ENCODE data around the gene STX10. TPM values are rescaled to one million over a fixed set of nuclear protein-coding genes. Genes with fewer than 3 reads are reported as not detected.
"Not testable (repeated sequence)": the region's sequence is repeated elsewhere in the genome, so short reads cannot be mapped to it uniquely, and the experiment has no call there.

STX10 gene
- total RNA-seq, 1 experiment from 2014 or later, result 19.3 TPM

DNA sequence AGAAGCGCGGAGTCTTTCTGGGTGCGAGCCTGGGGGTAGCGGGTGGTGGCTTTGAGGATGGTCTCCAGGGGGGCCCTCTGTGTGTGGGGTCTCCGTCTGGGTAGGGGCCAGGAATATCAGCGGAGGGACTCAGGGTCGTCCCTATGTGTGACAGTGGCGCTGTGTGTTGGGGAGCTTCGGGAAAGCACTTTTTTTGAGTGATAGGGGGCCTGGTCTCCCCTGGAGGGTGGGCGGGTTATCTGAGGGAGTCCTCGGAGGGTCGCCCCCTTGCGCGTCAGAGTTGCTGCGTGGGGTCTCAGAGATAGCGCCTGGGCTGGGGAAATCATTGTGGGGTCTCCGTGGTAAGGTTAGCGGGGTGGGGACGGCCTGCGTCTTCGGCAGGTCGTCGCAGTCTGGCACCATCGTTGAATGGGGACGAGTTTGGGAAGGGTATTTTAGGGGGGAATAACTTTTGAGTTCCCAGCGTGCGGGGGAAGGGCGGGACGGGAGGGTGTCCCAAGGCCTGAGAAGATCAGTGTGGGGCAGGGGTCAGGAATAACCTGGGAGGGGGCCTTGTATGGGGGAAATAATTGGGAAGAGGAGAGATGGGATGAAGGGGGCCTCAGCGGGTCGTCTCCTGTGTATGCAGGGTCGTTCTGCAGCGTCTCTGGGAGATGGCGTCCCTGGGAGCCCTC, 893 bp upstream of the STX10 start:
- ChIA-PET POLR2A (interaction anchor here (1.3 kb wide), 1 partner anchor 17 kb away, joined by 5 read pairs; no protein-coding TSS in a partner anchor), CTCF (interaction anchor here (0.6 to 1.8 kb wide), 4 partner anchors 9 to 111 kb away, joined by 3 to 9 read pairs (median 5); no protein-coding TSS in a partner anchor)
- H3K9me3 Mint-ChIP-seq (ENCODE audit: unreplicated experiment), result no peaks in the 10 kb centered on the region
- TF ChIP-seq, protein P1, sequence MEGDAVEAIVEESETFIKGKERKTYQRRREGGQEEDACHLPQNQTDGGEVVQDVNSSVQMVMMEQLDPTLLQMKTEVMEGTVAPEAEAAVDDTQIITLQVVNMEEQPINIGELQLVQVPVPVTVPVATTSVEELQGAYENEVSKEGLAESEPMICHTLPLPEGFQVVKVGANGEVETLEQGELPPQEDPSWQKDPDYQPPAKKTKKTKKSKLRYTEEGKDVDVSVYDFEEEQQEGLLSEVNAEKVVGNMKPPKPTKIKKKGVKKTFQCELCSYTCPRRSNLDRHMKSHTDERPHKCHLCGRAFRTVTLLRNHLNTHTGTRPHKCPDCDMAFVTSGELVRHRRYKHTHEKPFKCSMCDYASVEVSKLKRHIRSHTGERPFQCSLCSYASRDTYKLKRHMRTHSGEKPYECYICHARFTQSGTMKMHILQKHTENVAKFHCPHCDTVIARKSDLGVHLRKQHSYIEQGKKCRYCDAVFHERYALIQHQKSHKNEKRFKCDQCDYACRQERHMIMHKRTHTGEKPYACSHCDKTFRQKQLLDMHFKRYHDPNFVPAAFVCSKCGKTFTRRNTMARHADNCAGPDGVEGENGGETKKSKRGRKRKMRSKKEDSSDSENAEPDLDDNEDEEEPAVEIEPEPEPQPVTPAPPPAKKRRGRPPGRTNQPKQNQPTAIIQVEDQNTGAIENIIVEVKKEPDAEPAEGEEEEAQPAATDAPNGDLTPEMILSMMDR (IDR thresholded peaks at IDR 0.05; ENCODE audit: insufficient read depth in 1 of 2, low read depth in 1 of 2, low read length in 1 of 2, severe bottlenecking in 1 of 2, unreplicated experiment in 1 of 2), result no peak
- DNase-seq, result peak in 1 of 2 experiments; percentile 43
- peaks cover 23% of the 10 kb centered on the region for H3K4me1 Mint-ChIP-seq (ENCODE audit: low read depth, unreplicated experiment)
- Histone ChIP-seq H3K9me3 (no peaks in the 10 kb centered on the region), H3K36me3 (ENCODE audit: control insufficient read depth, insufficient read depth, low read length) (peaks cover 2% of the 10 kb centered on the region; the same call in 1 of the 2 replicates), H3K4me3 (ENCODE audit: low read depth, low read length) (peak overlapping the region; percentile 62), H3K27me3 (replicated peaks; ENCODE audit: control insufficient read depth, insufficient read depth, low read length) (no peaks in the 10 kb centered on the region), H3K4me1 (peaks cover 12% of the 10 kb centered on the region)
- peak overlapping the region; percentile 98 for H3K27ac Mint-ChIP-seq (ENCODE audit: unreplicated experiment)
- H3K36me3 Mint-ChIP-seq (ENCODE audit: insufficient read depth, unreplicated experiment), result peaks cover 61% of the 10 kb centered on the region
- TSS peak; percentile 42 for BruUV-seq (replicated peaks)
- intact Hi-C loops (cut with micrococcal nuclease; ENCODE audit: unreplicated experiment), result loop anchor here (1.0 to 5.0 kb wide), 4 partner anchors 14 to 359 kb away; partner anchors contain the start of genes JUNB and TRMT1
- H3K4me3 Mint-ChIP-seq (ENCODE audit: unreplicated experiment), result peak overlapping the region; percentile 83
- peaks cover 4% of the 10 kb centered on the region for H3K27me3 Mint-ChIP-seq (ENCODE audit: insufficient read depth, unreplicated experiment)

DNA sequence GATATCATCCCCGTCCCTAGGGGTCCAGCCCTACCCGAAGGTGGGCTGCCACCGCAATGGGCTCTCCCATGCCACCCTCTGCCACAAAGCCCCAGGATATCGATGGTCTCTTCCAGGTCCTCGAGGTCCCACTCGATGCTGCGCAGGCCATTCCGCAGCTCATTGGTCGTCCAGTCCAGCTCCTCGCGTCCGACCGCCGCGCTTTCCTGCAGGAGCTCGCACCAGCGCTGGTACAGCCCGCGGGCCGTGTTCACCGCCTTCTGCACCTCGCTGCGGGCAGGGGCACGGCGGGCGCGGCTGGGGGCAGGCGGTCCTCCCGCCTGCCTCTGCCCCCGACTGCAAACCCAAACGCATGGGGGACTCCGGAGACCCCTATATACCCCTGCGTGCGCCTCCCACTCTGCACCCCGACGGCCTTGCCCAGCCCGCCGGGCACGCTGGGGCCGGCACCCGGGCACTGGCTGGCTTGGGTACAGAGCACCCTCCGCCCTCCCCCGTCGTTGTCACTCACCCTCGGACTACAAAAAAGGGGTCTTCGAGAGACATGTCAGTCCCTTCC, 468 bp downstream of the STX10 start:
- Histone ChIP-seq H3K36me3 (ENCODE audit: control insufficient read depth, insufficient read depth, low read length) (peaks cover 2% of the 10 kb centered on the region; the same call in 1 of the 2 replicates), H3K4me3 (ENCODE audit: low read depth, low read length) (peak overlapping the region; percentile 62), H3K9me3 (no peaks in the 10 kb centered on the region), H3K27me3 (replicated peaks; ENCODE audit: control insufficient read depth, insufficient read depth, low read length) (no peaks in the 10 kb centered on the region), H3K4me1 (no peaks in the 10 kb centered on the region)
- TF ChIP-seq, protein P1 (IDR thresholded peaks at IDR 0.05; ENCODE audit: insufficient read depth in 1 of 2, low read depth in 1 of 2, low read length in 1 of 2, severe bottlenecking in 1 of 2, unreplicated experiment in 1 of 2), result no peak
- Mint-ChIP-seq H3K27me3 (ENCODE audit: insufficient read depth, unreplicated experiment) (peaks cover 4% of the 10 kb centered on the region), H3K9me3 (ENCODE audit: unreplicated experiment) (no peaks in the 10 kb centered on the region), H3K36me3 (ENCODE audit: insufficient read depth, unreplicated experiment) (peaks cover 48% of the 10 kb centered on the region), H3K27ac (ENCODE audit: unreplicated experiment) (peak overlapping the region; percentile 98), H3K4me3 (ENCODE audit: unreplicated experiment) (peak overlapping the region; percentile 83), H3K4me1 (ENCODE audit: low read depth, unreplicated experiment) (peaks cover 23% of the 10 kb centered on the region)
- intact Hi-C loops (cut with micrococcal nuclease; ENCODE audit: unreplicated experiment), result loop anchor here (1.0 to 5.0 kb wide), 4 partner anchors 15 to 357 kb away; partner anchors contain the start of genes JUNB and TRMT1
- no TSS peak for BruUV-seq (replicated peaks)
- peak; percentile 49 to 50 for DNase-seq
- ChIA-PET CTCF (interaction anchor here (0.6 to 1.8 kb wide), 6 partner anchors 13 to 475 kb away, joined by 3 to 8 read pairs (median 6); no protein-coding TSS in a partner anchor), POLR2A (interaction anchor here (0.5 to 1.3 kb wide), 6 partner anchors 15 to 1775 kb away, joined by 3 to 8 read pairs (median 5); partner anchors contain the start of genes NACC1 and SWSAP1)

DNA sequence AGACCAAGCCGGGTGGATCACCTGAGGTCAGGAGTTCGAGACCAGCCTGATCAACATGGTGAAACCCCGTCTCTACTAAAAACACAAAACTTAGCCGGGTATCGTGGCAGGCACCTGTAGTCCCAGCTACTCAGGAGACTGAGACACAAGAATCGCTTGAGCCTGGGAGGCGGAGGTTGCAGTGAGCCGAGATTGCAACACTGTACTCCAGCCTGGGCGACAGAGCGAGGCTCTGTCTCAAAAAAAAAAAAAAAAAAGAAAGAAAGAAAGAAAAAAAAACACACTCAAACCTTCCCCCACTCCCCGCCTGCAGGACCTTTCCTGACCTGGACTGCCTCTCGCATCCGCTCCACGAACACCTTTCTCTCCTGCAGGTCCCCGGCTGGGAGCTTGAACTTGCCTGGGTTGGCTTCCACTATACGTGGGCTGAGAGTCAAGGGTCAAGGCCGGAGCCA, 975 bp downstream of the STX10 start:
- BruUV-seq (replicated peaks); DNase-seq; intact Hi-C loops (cut with micrococcal nuclease; ENCODE audit: unreplicated experiment); H3K27me3 Mint-ChIP-seq (ENCODE audit: insufficient read depth, unreplicated experiment); H3K4me1 ChIP-seq; H3K9me3 Mint-ChIP-seq (ENCODE audit: unreplicated experiment); H3K27me3 ChIP-seq (replicated peaks; ENCODE audit: control insufficient read depth, insufficient read depth, low read length); H3K9me3 ChIP-seq; H3K36me3 ChIP-seq (ENCODE audit: control insufficient read depth, insufficient read depth, low read length): not testable (repeated sequence)
- CTCF ChIA-PET, result interaction anchor here (0.6 to 1.8 kb wide), 3 partner anchors 14 to 45 kb away, joined by 4 to 8 read pairs (median 7); no protein-coding TSS in a partner anchor
- H3K27ac Mint-ChIP-seq (ENCODE audit: unreplicated experiment), result peak overlapping the region; percentile 81
- POLR2A ChIA-PET, result interaction anchor here (0.5 to 1.0 kb wide), 2 partner anchors 31 to 46 kb away, joined by 3 read pairs; partner anchors contain the start of gene NACC1
- H3K4me1 Mint-ChIP-seq (ENCODE audit: low read depth, unreplicated experiment), result peaks cover 23% of the 10 kb centered on the region
- peak overlapping the region; percentile 83 for H3K4me3 Mint-ChIP-seq (ENCODE audit: unreplicated experiment)
- H3K4me3 ChIP-seq (ENCODE audit: low read depth, low read length), result peak overlapping the region; percentile 62
- H3K36me3 Mint-ChIP-seq (ENCODE audit: insufficient read depth, unreplicated experiment), result peaks cover 46% of the 10 kb centered on the region

All from Caco-2 (cell line).